Vagina (tissue), 2 donors: Measurements from ENCODE around the gene MED15. TPM values are rescaled to one million over a fixed set of nuclear protein-coding genes. Genes with fewer than 3 reads are reported as not detected.

Experiments used
- DNase-seq, 2 donors: peaks; one replicate each; pipeline ENCODE4 v3.0.0-alpha.2; 2017; ENCODE audit errors: extremely low spot score in 2 of 2
- H3K27ac ChIP-seq: fragments of 200-600 bp; sonication (generic); one replicate; pipeline ENCODE4 v1.5.1; 2019
- H3K27me3 ChIP-seq: fragments of 200-600 bp; sonication (generic); one replicate; pipeline ENCODE4 v1.5.1; 2019
- H3K36me3 ChIP-seq, 2 donors: fragments of 200-600 bp; sonication (generic); one replicate each; pipeline ENCODE4 v1.5.1; 2017 to 2019
- H3K4me1 ChIP-seq: fragments of 200-600 bp; sonication (generic); one replicate; pipeline ENCODE4 v1.5.1; 2019
- H3K4me3 ChIP-seq, 2 donors: fragments of 200-600 bp; sonication (generic); 1 replicate in 1 of 2; 2 replicates in 1 of 2; pipeline ENCODE4 v1.5.1; 2016 to 2019
- H3K9me3 ChIP-seq: fragments of 200-600 bp; sonication (generic); one replicate; pipeline ENCODE4 v1.5.1; 2019
- POLR2A ChIP-seq, 2 donors: fragments of 450-650 bp; IDR thresholded peaks; one replicate each; pipeline ENCODE4 v1.6.1; 2017; ENCODE audit warnings: antibody characterized with exemption in 2 of 2, mild to moderate bottlenecking in 2 of 2, moderate library complexity in 2 of 2
- POLR2AphosphoS5 ChIP-seq, 2 donors: sonication (generic); formaldehyde crosslinking; IDR thresholded peaks; one replicate each; pipeline ENCODE4 v1.9.0; 2017; ENCODE audit warnings: antibody characterized with exemption in 2 of 2, mild to moderate bottlenecking in 2 of 2, low read depth in 1 of 2; ENCODE audit not compliant: insufficient read depth in 1 of 2
- intact Hi-C: fragments of 100-400 bp; cut with DNase I; formaldehyde crosslinking; loops from one replicate; pipeline ENCODE4 v1.15.1; 2023
- total RNA-seq: library from RNA; depleted of rRNA; stranded (reverse); fragments of >200 nt; gene quantifications from one replicate; pipeline ENCODE4 v1.2.3, GENCODE V29; 2016
- TF ChIP-seq, protein P1 (sequence below), 3 experiments: fragments of 450-650 bp in 2 of 3; fragments of 200-600 bp in 1 of 3; sonication (generic) in 1 of 3; IDR thresholded peaks; one replicate each; pipeline ENCODE4 v1.5.1; 2017 to 2019; ENCODE audit warnings: antibody characterized with exemption in 3 of 3, mild to moderate bottlenecking in 2 of 3, moderate library complexity in 2 of 3

Gene MED15
- total RNA-seq, 1 donor from 2014 or later, result 72.2 TPM

DNA sequence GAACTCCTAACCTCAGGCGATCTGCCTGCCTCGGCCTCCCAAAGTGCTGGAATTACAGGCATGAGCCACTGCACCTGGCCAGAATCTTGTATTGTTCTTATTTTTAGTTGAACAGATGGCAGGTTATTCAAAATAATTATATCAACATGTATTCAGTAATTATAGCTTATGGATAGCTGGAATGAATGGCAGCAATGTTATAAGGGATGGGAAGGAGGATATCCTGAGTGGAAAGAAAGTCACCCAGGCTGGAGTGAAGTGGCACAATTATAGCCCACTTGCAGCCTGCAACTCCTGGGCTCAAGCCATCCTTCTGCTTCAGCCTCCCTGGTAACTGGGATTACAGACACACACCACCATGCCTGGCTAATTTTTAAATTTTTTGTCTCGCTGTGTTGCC, 88.1 kb downstream of the MED15 start:
- Histone ChIP-seq H3K4me3 (no peak overlapping the region), H3K27me3 (no peaks in the 10 kb centered on the region), H3K27ac (no peak overlapping the region), H3K9me3 (no peaks in the 10 kb centered on the region), H3K36me3 (no peaks in the 10 kb centered on the region), H3K4me1 (no peaks in the 10 kb centered on the region)
- no peak for TF ChIP-seq POLR2AphosphoS5 (IDR thresholded peaks at IDR 0.05; ENCODE audit: insufficient read depth in 1 of 2, low read depth in 1 of 2)
- TF ChIP-seq, protein P1, sequence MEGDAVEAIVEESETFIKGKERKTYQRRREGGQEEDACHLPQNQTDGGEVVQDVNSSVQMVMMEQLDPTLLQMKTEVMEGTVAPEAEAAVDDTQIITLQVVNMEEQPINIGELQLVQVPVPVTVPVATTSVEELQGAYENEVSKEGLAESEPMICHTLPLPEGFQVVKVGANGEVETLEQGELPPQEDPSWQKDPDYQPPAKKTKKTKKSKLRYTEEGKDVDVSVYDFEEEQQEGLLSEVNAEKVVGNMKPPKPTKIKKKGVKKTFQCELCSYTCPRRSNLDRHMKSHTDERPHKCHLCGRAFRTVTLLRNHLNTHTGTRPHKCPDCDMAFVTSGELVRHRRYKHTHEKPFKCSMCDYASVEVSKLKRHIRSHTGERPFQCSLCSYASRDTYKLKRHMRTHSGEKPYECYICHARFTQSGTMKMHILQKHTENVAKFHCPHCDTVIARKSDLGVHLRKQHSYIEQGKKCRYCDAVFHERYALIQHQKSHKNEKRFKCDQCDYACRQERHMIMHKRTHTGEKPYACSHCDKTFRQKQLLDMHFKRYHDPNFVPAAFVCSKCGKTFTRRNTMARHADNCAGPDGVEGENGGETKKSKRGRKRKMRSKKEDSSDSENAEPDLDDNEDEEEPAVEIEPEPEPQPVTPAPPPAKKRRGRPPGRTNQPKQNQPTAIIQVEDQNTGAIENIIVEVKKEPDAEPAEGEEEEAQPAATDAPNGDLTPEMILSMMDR (IDR thresholded peaks at IDR 0.05), result no peak
- TF ChIP-seq POLR2A (IDR thresholded peaks at IDR 0.05), result no peak
- intact Hi-C loops, result no loop called here
- DNase-seq, result no peak

DNA sequence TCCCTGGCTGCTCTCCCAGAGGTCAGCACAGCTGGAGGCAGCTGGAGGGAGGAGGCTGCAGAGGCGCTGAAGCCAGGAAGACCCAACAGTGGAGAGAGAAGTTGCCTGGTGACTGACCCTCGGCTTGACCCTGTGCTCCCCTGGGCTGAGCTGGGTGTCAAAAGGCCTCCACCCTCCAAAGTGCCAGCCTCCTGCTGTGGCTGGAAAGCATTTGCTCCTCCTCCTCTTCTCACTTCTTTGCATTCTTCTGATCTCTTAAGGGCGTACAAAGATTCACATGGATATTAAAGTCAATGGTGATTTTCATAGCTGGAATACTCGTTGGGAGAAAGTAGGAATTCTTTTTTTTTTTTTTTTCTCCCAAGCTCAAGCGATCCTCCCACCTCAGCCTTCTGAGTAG, 91.7 kb downstream of the MED15 start:
- Histone ChIP-seq H3K36me3 (no peaks in the 10 kb centered on the region), H3K27ac (no peak overlapping the region), H3K9me3 (no peaks in the 10 kb centered on the region), H3K27me3 (no peaks in the 10 kb centered on the region), H3K4me1 (no peaks in the 10 kb centered on the region), H3K4me3 (no peak overlapping the region)
- intact Hi-C loops, result no loop called here
- DNase-seq, result no peak
- TF ChIP-seq POLR2A (IDR thresholded peaks at IDR 0.05) (no peak), POLR2AphosphoS5 (IDR thresholded peaks at IDR 0.05; ENCODE audit: insufficient read depth in 1 of 2, low read depth in 1 of 2) (no peak)
- TF ChIP-seq, protein P1 (IDR thresholded peaks at IDR 0.05), result no peak

DNA sequence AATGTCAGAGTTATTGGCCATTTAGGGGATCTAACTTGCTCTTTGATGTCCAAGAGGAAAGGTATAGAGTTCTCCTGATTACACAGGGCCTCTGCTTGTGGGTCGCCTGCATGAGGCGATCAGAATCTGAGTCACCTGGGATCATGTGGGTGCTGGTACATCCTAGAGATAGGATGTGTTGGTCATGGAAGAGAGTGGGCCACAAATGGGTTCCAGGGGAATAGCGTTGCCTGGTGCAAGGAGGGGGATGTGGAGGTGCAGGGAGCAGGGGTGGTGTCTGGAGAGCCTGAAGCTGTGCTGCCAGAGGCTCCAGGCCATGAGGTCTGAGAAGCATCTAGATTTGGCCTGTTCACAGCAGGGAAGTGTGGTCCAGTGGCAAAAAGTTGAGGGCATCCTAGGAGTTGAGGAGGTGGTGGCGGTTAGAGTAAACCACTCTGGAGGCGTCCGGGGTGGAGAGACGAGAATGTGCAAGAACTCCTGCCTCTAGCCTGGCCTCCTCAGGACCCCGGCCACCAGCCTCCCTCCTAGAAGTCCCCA, 92.8 kb downstream of the MED15 start:
- no peaks in the 10 kb centered on the region for H3K9me3 ChIP-seq
- DNase-seq, result no peak
- H3K27ac ChIP-seq, result no peak overlapping the region
- intact Hi-C loops, result no loop called here
- no peak overlapping the region for H3K4me3 ChIP-seq
- no peak for TF ChIP-seq POLR2AphosphoS5 (IDR thresholded peaks at IDR 0.05; ENCODE audit: insufficient read depth in 1 of 2, low read depth in 1 of 2)
- TF ChIP-seq, protein P1 (IDR thresholded peaks at IDR 0.05), result no peak
- TF ChIP-seq POLR2A (IDR thresholded peaks at IDR 0.05), result no peak
- no peaks in the 10 kb centered on the region for H3K36me3 ChIP-seq
- H3K27me3 ChIP-seq, result no peaks in the 10 kb centered on the region
- H3K4me1 ChIP-seq, result no peaks in the 10 kb centered on the region

DNA sequence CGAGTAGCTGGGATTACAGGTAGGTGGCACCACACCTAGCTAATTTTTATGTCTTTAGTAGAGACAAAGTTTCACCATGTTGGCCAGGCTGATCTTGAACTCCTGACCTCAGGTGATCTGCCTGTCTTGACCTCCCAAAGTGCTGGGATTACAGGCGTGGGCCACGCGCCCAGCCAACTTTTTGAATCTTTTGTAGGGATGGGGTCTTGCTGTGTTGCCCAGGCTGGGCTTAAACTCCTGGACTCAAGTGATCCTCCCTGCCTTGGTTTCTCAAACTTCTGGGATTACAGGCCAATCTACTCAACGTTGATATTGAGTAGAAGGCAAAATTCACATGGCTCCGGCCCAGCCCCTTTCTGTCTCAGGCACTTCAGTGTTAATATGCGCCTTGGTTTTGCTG, 93.9 kb downstream of the MED15 start:
- Histone ChIP-seq H3K4me3 (no peak overlapping the region), H3K4me1 (peaks cover 8% of the 10 kb centered on the region), H3K27ac (no peak overlapping the region), H3K27me3 (no peaks in the 10 kb centered on the region), H3K9me3 (no peaks in the 10 kb centered on the region), H3K36me3 (no peaks in the 10 kb centered on the region)
- intact Hi-C loops, result no loop called here
- TF ChIP-seq POLR2AphosphoS5 (IDR thresholded peaks at IDR 0.05; ENCODE audit: insufficient read depth in 1 of 2, low read depth in 1 of 2) (no peak), POLR2A (IDR thresholded peaks at IDR 0.05) (no peak)
- TF ChIP-seq, protein P1 (IDR thresholded peaks at IDR 0.05), result no peak
- DNase-seq, result no peak

DNA sequence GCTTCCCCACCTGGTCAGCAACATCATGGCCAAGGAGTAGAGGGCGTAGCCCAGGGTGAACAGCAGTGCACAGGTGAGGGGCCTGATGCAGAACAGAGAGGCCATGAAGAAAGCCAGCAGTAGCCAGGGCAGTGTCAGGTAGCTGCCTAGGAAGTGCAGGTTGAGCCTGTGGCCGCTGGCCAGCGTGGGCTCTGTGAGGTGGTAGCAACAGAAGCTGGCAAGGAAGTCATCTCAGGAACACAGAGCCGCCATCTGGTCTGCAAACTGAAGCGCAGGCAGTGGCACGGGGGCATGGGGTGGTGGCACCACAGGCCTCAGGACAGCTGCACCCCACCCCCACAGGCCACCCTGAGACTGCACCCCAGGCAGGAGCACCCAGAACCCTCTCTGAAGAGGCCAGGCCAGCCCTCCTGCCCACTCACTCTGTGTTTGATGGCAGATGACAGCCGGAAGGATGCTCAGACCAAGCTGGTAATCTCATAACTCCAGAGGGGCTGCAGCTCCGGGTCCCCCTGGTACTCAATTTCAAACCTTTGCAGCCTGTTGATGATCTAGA, 95.3 kb downstream of the MED15 start:
- H3K36me3 ChIP-seq, result no peaks in the 10 kb centered on the region

More for the DNA sequence above, 95.3 kb downstream of the MED15 start:
- Histone ChIP-seq H3K27ac (no peak overlapping the region), H3K4me1 (peaks cover 8% of the 10 kb centered on the region), H3K4me3 (no peak overlapping the region), H3K9me3 (no peaks in the 10 kb centered on the region), H3K27me3 (no peaks in the 10 kb centered on the region)
- TF ChIP-seq, protein P1 (IDR thresholded peaks at IDR 0.05), result no peak
- TF ChIP-seq POLR2AphosphoS5 (IDR thresholded peaks at IDR 0.05; ENCODE audit: insufficient read depth in 1 of 2, low read depth in 1 of 2) (no peak), POLR2A (IDR thresholded peaks at IDR 0.05) (no peak)
- DNase-seq, result no peak
- intact Hi-C loops, result no loop called here
